Neural progenitor cell (in vitro differentiated cells): ENCODE results near the gene MYL7. TPM values are rescaled to one million over a fixed set of nuclear protein-coding genes. Genes with fewer than 3 reads are reported as not detected.

Experiments
- DNase-seq: peaks from one replicate; pipeline ENCODE4 v3.0.0-alpha.2; 2016; ENCODE audit warnings: low spot score
- H2AFZ ChIP-seq: fragments of 200-600 bp; sonication (generic); replicated peaks from 2 replicates; pipeline ENCODE4 v1.6.1; 2016; ENCODE audit warnings: antibody characterized with exemption
- H3F3A ChIP-seq: fragments of 200-600 bp; sonication (generic); 2 replicates; pipeline ENCODE4 v1.6.1; 2016; ENCODE audit warnings: antibody characterized with exemption, low read depth
- H3K27ac ChIP-seq: fragments of 200-600 bp; sonication (generic); 2 replicates; pipeline ENCODE4 v1.5.1; 2016; ENCODE audit warnings: mild to moderate bottlenecking
- H3K27me3 ChIP-seq: fragments of 200-600 bp; sonication (generic); 2 replicates; pipeline ENCODE4 v1.6.1; 2016; ENCODE audit warnings: mild to moderate bottlenecking, moderate library complexity
- H3K36me3 ChIP-seq: fragments of 200-600 bp; sonication (generic); 2 replicates; pipeline ENCODE4 v1.5.1; 2016
- H3K4me1 ChIP-seq: fragments of 200-600 bp; sonication (generic); 2 replicates; pipeline ENCODE4 v1.6.1; 2016; ENCODE audit warnings: mixed run types
- H3K4me2 ChIP-seq: fragments of 200-600 bp; sonication (generic); 2 replicates; pipeline ENCODE4 v1.6.1; 2016
- H3K4me3 ChIP-seq: fragments of 200-600 bp; sonication (generic); 2 replicates; pipeline ENCODE4 v1.5.1; 2016
- H3K79me2 ChIP-seq: fragments of 200-600 bp; sonication (generic); 2 replicates; pipeline ENCODE4 v1.6.1; 2016; ENCODE audit warnings: low read depth
- H3K9ac ChIP-seq: fragments of 200-600 bp; sonication (generic); 2 replicates; pipeline ENCODE4 v1.6.1; 2016
- H3K9me3 ChIP-seq: fragments of 200-600 bp; sonication (generic); 2 replicates; pipeline ENCODE4 v1.5.1; 2016; ENCODE audit warnings: low read depth
- H4K20me1 ChIP-seq: fragments of 200-600 bp; sonication (generic); 2 replicates; pipeline ENCODE4 v1.6.1; 2016; ENCODE audit warnings: low read depth
- H3K27ac Mint-ChIP-seq: 3 replicates; pipeline ENCODE4 v1.8.0; 2021; ENCODE audit warnings: mixed read lengths
- H3K27me3 Mint-ChIP-seq: 2 replicates; pipeline ENCODE4 v1.8.0; 2022; ENCODE audit warnings: low read depth, mild to moderate bottlenecking, inconsistent platforms, moderate library complexity, mixed read lengths; ENCODE audit not compliant: insufficient read depth
- H3K36me3 Mint-ChIP-seq: 3 replicates; pipeline ENCODE4 v1.8.0; 2021; ENCODE audit warnings: mixed read lengths
- H3K4me1 Mint-ChIP-seq: 3 replicates; pipeline ENCODE4 v1.8.0; 2021; ENCODE audit warnings: mixed read lengths
- H3K4me3 Mint-ChIP-seq: 3 replicates; pipeline ENCODE4 v1.8.0; 2021; ENCODE audit warnings: mild to moderate bottlenecking, moderate library complexity, mixed read lengths
- H3K9me3 Mint-ChIP-seq: 3 replicates; pipeline ENCODE4 v1.8.0; 2020; ENCODE audit warnings: mixed read lengths
- EZH2 ChIP-seq: fragments of 200-600 bp; sonication (generic); IDR thresholded peaks from 2 replicates; pipeline ENCODE4 v1.6.1; 2017; ENCODE audit warnings: antibody characterized with exemption, mild to moderate bottlenecking, moderate library complexity
- EZH2phosphoT487 ChIP-seq: fragments of 200-600 bp; sonication (generic); IDR thresholded peaks from 2 replicates; pipeline ENCODE4 v1.6.1; 2017; ENCODE audit warnings: antibody characterized with exemption
- total RNA-seq: library from RNA; depleted of rRNA; stranded (reverse); fragments of >200 nt; gene quantifications from 2 replicates; pipeline ENCODE4 v1.2.3, GENCODE V29; 2015; ENCODE audit warnings: low replicate concordance
- TF ChIP-seq, protein P1 (sequence below): fragments of 200-600 bp; sonication (generic); IDR thresholded peaks from 2 replicates; pipeline ENCODE4 v1.5.1; 2017; ENCODE audit warnings: antibody characterized with exemption, mild to moderate bottlenecking

MYL7 gene
- total RNA-seq, 1 donor from 2014 or later, result not detected

- Mint-ChIP-seq H3K9me3 (no peaks in the 10 kb centered on the region), H3K27ac (no peak overlapping the region), H3K36me3 (no peaks in the 10 kb centered on the region), H3K4me3 (no peak overlapping the region), H3K4me1 (peaks cover 14% of the 10 kb centered on the region), H3K27me3 (peaks cover 12% of the 10 kb centered on the region)
- Histone ChIP-seq H3K9me3 (no peaks in the 10 kb centered on the region), H2AFZ (no peak overlapping the region), H4K20me1 (no peaks in the 10 kb centered on the region), H3K79me2 (no peaks in the 10 kb centered on the region), H3K9ac (no peak overlapping the region), H3K36me3 (no peaks in the 10 kb centered on the region), H3K4me3 (no peak overlapping the region), H3K4me1 (peaks cover 17% of the 10 kb centered on the region), H3F3A (peaks cover 8% of the 10 kb centered on the region), H3K4me2 (no peak overlapping the region), H3K27ac (no peak overlapping the region), H3K27me3 (peaks cover 49% of the 10 kb centered on the region)
- DNase-seq, result no peak
- no peak for TF ChIP-seq EZH2
- TF ChIP-seq EZH2phosphoT487, result no peak
- TF ChIP-seq, protein P1, sequence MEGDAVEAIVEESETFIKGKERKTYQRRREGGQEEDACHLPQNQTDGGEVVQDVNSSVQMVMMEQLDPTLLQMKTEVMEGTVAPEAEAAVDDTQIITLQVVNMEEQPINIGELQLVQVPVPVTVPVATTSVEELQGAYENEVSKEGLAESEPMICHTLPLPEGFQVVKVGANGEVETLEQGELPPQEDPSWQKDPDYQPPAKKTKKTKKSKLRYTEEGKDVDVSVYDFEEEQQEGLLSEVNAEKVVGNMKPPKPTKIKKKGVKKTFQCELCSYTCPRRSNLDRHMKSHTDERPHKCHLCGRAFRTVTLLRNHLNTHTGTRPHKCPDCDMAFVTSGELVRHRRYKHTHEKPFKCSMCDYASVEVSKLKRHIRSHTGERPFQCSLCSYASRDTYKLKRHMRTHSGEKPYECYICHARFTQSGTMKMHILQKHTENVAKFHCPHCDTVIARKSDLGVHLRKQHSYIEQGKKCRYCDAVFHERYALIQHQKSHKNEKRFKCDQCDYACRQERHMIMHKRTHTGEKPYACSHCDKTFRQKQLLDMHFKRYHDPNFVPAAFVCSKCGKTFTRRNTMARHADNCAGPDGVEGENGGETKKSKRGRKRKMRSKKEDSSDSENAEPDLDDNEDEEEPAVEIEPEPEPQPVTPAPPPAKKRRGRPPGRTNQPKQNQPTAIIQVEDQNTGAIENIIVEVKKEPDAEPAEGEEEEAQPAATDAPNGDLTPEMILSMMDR, result no peak
Measured at GRCh38 chr7:44144426-44144967, 3.4 kb upstream of the MYL7 start.

DNA sequence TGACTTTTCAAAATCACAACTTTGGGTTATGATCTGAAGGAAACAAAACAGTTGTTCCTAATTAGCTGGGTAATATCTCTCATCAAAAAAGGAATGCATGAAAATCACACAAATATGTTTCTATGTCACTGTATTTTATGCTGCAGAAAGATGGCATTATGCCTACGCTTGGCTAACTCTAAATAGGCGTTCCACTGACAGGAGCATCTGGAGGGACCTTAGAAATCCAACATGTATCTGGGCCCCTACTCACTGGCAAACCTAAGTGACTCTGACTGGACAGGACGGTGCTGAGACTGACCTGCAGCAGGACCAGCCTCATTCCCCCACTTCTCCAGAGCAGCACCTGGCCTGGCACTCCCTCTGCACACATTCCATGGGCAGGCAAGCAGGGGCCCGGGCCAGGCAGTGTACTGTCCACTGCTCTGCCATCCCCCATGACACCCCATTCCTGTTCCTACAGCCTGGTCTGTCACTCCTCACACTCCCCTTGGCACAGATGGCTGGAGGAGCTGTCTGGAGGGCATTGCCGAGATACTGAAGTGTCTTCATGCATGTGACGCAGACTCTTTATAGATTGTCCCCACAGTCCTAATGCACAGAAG lies 2.6 kb upstream of the MYL7 start:
- no peak overlapping the region for H3K4me3 Mint-ChIP-seq
- no peak overlapping the region for H3K27ac Mint-ChIP-seq
- Histone ChIP-seq H3K9ac (no peak overlapping the region), H3K4me1 (peaks cover 17% of the 10 kb centered on the region), H3K27me3 (peaks cover 49% of the 10 kb centered on the region), H3K79me2 (no peaks in the 10 kb centered on the region), H3K4me2 (no peak overlapping the region), H3K4me3 (no peak overlapping the region), H2AFZ (no peak overlapping the region), H3F3A (peaks cover 8% of the 10 kb centered on the region), H3K27ac (no peak overlapping the region), H3K36me3 (no peaks in the 10 kb centered on the region), H3K9me3 (no peaks in the 10 kb centered on the region), H4K20me1 (no peaks in the 10 kb centered on the region)
- H3K36me3 Mint-ChIP-seq, result no peaks in the 10 kb centered on the region
- H3K4me1 Mint-ChIP-seq, result peaks cover 14% of the 10 kb centered on the region
- H3K9me3 Mint-ChIP-seq, result no peaks in the 10 kb centered on the region
- no peak for DNase-seq
- TF ChIP-seq, protein P1, result no peak
- no peak for TF ChIP-seq EZH2
- TF ChIP-seq EZH2phosphoT487, result no peak
- peaks cover 12% of the 10 kb centered on the region for H3K27me3 Mint-ChIP-seq

- Histone ChIP-seq H3K79me2 (no peaks in the 10 kb centered on the region), H3K36me3 (no peaks in the 10 kb centered on the region), H3K4me1 (peaks cover 7% of the 10 kb centered on the region), H3K27me3 (peaks cover 46% of the 10 kb centered on the region), H3K9ac (no peak overlapping the region), H3K9me3 (no peaks in the 10 kb centered on the region), H3F3A (peaks cover 8% of the 10 kb centered on the region), H4K20me1 (no peaks in the 10 kb centered on the region), H3K27ac (no peak overlapping the region), H2AFZ (no peak overlapping the region), H3K4me2 (no peak overlapping the region), H3K4me3 (no peak overlapping the region)
- H3K36me3 Mint-ChIP-seq, result no peaks in the 10 kb centered on the region
- H3K9me3 Mint-ChIP-seq, result no peaks in the 10 kb centered on the region
- TF ChIP-seq EZH2, result no peak
- no peak for TF ChIP-seq EZH2phosphoT487
- TF ChIP-seq, protein P1, result no peak
- H3K4me1 Mint-ChIP-seq, result peaks cover 6% of the 10 kb centered on the region
- H3K27me3 Mint-ChIP-seq, result peaks cover 6% of the 10 kb centered on the region
- DNase-seq, result no peak
- no peak overlapping the region for H3K4me3 Mint-ChIP-seq
- H3K27ac Mint-ChIP-seq, result no peak overlapping the region
Measured at GRCh38 chr7:44142028-44142427, 896 bp upstream of the MYL7 start.
